GM19351 (cell line): ENCODE data around the gene POLH.
"Not testable (repeated sequence)": the region's sequence is repeated elsewhere in the genome, so short reads cannot be mapped to it uniquely, and the experiment has no call there.

Source experiments
- ATAC-seq: cut with Tn5 transposase; IDR thresholded peaks from one replicate; pipeline ENCODE4 v1.9.1; 2021; ENCODE audit warnings: mild to moderate bottlenecking, moderate library complexity; ENCODE audit not compliant: unreplicated experiment

The POLH gene

DNA sequence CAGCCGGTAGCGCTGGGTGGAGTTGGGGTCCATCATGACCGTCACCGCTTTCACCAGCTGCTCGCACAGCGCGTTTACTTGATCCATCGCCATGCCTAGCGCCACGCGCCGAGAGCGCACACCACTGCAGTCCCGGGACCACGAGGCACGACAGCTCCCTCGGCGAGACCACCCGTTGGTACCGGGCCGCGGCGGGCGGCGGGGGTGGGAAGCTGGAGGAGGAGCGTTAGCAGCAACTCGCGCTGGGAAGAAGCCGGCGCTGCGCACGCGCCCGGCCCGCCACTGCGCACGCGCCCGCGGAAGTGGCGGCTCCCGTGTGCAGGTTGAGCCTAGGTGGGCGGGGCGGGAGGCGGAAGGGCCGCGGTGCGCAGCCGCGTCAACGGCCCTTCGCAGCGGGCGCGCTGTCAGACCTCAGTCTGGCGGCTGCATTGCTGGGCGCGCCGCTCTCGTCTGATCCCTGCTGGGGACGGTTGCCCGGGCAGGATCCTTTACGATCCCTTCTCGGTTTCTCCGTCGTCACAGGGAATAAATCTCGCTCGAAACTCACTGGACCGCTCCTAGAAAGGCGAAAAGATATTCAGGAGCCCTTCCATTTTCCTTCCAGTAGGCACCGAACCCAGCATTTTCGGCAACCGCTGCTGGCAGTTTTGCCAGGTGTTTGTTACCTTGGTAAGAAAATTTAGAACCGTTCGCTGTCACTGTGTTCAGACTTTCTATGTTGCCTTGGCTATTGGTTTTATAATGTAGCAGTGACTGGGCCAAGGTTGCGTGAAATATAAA, at the start of gene POLH, which contains the start of gene XPO5:
Gene POLH (plus strand): TSS at position 414 of the 780 bp plus-strand sequence. CDS start 6,135 bp downstream, outside the sequence.
Gene XPO5 (minus strand): TSS at position 267 of the 780 bp plus-strand sequence. CDS start 174 bp downstream, at position 93.
- peak; percentile 86 for ATAC-seq

- no peak for ATAC-seq
Measured at GRCh38 chr6:43532201-43532600, 43.8 kb upstream of the POLH start.

GRCh38 chr6:43538986-43539385, 37.0 kb upstream of the POLH start:
- ATAC-seq = not testable (repeated sequence)

DNA sequence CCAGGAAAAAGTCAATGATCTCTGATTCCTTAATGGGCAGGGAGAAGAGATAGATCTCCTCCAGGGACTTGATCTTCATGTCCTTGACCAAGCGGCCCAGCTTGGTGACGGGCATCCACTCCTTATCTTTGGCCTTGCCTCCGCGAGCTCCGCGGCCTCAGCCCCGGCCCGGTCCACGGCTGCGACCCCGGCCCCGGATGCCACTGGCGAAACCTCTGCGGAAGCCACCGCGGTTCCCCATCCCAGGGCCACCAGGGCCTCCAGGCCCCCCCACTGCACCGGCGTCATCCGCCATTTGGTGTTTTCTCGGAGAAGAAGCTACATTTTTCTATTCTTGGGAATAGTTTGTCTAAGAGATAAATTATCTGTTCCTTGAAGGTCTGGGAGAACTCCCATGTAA, 36.6 kb upstream of the POLH start:
- ATAC-seq = not testable (repeated sequence)

GRCh38 chr6:43540507-43540906, 35.5 kb upstream of the POLH start:
- ATAC-seq = no peak

DNA sequence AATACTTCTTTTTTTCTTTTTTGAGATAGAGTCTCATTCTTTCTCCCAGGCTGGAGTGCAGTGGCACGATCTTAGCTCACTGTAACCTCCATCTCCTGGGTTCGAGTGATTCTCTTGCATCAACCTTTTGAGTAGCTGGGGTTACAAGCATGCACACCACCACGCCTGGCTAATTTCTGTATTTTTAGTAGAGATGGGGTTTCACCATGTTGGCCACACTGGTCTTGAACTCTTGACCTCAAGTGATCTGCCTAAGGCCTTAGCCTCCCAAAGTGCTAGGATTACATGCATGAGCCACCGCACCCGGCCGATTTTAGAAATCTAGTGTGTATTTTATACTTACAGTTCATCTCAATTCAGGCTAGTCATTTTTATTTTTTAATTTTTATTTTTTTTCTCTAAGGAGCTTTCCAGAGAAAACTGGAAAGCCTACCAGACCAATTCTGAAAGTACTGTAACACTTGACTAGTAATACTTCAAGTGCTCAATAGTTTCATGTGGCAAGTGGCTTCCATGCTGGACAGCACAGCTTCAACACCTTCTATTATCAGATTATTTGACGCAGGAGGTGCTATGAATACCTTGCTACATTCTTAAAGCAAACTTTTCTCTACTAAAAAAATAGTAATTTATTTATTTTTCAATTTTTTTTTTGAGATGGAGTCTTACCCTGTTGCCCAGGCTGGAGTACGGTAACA, 34.1 kb upstream of the POLH start:
- peak; percentile 76 for ATAC-seq

DNA sequence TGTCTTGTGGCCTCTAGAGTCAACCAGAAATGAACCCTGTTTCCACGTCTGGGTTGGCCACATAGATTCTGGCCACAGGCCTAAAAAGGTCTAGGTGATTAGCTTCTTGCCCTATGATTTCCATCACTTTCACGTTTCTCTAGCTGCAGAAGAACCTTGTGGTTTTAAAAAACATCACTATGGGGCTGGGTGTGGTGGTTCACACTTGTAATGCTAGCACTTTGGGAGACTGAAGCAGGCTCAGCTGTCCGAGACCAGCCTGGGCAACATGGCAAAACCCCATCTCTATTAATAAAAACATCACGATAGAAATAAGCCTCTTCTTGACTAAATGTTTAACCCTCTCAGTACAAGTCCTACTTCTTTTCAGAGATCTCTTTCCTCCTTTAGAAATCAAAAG, 31.5 kb upstream of the POLH start:
- no peak for ATAC-seq

DNA sequence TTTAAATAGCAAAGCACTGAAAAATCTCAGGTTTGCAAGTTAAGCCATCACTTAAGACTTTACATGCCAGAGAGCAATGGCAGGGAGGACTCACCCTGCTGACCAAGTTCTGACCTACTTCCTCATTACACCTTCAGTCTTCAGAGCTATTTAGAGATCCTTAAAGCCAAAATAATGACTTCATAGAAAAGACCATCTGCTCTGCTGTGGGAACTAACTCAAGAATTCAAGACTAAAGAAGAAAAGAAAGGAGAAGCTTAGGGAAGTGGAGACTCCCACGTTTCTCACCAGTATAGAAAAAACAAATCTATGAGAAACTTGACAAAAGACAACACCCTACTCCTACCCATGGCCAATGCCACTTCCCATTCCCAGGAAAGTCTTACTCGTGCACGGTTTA, 28.8 kb upstream of the POLH start:
- ATAC-seq = no peak

DNA sequence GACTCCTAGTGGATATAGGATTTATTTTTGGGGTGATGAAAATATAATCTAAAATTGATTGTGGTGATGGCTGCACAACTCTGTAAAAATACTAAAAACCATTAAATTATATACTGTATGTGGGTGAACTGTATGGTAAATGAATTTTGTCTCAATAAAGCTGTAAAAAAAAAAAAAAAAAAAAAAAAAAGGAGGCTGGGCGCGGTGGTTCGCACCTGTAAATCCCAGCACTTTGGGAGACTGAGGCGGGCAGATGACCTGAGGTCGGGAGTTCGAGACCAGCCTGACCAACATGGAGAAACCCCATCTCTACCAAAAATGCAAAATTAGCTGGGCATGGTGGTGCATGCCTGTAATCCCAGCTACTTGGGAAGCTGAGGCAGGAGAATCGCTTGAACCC, 18.4 kb upstream of the POLH start:
- ATAC-seq = not testable (repeated sequence)

DNA sequence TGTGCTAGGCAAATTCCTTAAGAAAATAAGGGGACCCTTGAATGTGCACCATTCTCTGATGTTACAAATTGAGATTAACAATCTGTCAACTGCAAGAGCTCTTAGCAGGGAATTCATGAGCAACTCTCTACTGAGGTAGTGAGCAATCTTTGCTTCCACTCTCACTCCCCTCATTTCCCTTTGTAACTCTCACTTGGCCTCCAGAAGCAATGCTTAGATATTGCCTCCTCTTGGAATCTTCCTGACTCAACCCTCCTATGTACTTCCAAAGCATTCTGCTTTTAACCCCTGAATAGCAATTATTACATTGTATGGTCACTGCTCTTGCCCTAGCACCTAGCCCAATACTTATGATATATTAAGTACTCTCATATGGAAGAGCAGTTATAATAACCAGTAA, 16.7 kb upstream of the POLH start:
- no peak for ATAC-seq

DNA sequence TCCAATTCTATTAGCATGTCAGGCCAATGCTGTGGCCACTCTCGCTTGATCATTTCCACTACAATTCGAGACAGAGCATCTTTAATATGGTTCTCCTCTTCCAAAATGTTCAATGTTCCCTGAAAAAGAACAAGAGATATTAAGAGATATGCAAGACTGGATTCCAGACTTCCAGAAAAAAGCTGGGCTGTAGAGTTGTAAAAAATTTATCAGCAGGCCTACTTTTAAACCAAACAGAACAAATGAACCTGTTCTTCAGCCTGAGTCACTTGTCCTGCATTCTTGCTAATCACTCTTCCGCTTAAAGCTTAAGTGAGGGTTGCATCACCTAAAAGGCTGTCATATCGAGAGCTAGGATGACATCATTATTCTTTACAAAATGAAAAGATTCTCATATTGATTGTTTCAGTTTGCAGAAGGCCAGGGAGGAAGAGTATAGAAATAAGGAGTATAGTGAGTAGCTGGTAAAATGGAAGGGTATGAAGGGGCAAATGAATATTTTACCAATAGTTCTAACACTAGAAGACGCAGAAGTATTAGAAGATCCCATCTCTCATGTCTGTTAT, 5.0 kb upstream of the POLH start:
- ATAC-seq = peak; percentile 35

GRCh38 chr6:43572015-43572414, 4.0 kb upstream of the POLH start:
- ATAC-seq = no peak

DNA sequence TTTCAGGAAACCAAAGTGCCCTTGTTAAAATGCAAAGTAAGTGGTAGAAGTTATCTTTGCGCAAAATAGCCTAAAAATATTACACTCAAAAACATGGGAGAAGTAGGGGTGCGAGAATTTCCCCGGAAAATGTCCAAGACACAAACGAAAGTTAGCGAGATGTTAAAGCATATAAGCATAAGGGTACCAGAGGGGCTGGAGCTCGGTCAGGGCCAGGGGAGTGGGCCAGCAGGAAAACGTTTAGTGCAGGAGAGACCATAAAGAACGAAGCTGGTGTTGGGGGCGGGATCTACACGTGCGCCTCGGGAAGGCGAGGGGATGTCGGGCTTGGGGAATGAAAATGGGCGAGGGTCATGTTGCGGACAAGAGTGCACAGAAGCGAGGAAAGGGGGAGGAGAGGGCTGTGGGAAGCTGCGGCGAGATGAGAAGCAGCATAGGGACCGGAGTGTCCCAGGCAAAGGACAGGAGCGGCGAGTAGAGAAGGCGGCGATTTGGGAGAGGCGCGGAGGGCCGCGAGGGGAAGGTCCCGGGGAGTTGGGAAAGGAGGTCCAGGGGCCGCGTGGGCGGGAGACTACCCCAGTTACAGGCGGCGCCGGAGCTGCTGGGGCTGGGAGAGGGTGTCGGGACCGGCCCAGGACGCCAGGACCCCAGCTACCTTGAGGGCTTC, 747 bp upstream of the POLH start:
- no peak for ATAC-seq

DNA sequence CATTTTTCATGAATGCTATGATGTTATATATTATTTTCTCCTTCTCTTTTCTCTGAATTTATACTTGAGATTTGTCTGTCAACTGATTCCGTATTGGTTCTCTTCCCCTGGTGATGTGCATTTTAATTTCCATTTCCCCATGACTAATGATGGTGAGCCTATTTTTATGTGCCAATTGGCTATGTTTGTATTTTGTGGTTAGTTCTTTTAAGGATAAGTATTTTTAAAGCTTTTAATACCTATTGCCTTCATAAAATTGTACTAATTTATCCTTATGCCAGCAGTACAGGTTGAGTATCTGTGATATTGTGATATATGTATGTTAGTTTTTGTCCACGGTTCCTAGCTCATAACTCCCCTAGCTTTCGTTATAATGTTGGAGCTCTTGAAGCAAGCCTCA, 2.8 kb downstream of the POLH start:
- ATAC-seq = no peak

DNA sequence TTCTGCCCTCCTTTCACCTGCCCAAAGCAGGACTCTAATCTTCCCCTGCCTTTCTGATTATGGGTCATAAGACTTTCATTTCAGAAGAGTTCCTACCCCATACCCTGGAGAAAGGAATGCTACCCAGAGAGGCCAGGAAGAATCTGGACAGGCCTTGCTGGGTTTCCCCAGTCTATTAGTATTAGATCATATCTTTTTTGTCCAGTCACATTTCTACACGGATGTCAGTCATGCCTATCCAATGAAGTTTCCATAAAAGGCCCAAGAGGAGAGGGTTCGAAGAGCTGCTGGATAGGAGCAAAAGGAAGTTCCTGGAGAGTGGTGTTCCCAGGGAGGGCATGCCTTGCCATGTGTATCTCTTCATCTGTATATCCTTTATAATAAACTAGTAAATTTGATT, 3.2 kb downstream of the POLH start:
- no peak for ATAC-seq

DNA sequence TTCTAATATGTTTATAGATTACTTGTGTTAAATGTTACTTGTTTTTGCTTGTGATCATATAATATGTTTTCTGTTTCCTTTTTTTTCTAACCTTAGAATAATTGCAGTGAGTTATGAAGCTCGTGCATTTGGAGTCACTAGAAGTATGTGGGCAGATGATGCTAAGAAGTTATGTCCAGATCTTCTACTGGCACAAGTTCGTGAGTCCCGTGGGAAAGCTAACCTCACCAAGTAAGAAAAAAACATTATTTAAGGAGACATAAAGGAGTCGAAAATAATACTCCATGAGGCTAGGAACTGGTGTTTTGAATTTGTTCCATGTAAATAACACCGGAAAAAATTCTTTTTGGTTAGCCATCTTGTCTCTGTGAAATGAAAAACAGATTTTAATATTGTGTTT, 6.9 kb downstream of the POLH start:
- no peak for ATAC-seq

GRCh38 chr6:43584892-43585570, 9.0 kb downstream of the POLH start:
- ATAC-seq = no peak

- ATAC-seq = no peak
Measured at GRCh38 chr6:43588194-43588593, 12.2 kb downstream of the POLH start.

DNA sequence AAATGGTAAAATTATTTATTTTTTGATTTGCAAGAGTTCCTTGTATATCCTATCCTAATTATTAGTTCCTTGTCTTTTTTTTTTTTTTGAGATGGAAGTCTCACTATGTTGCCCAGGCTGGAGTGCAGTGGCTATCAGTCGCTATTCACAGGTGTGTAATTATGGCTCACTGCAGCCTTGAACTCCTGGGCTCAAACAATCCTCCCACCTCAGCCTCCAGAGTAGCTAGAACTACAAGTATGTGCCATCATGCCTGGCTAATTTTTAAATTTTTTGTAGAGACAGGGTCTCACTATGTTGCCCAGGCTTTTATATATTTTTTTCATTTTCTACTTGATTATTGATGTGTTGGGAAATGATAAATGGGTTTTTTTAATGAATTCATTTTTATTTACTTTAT, 13.6 kb downstream of the POLH start:
- ATAC-seq = not testable (repeated sequence)

DNA sequence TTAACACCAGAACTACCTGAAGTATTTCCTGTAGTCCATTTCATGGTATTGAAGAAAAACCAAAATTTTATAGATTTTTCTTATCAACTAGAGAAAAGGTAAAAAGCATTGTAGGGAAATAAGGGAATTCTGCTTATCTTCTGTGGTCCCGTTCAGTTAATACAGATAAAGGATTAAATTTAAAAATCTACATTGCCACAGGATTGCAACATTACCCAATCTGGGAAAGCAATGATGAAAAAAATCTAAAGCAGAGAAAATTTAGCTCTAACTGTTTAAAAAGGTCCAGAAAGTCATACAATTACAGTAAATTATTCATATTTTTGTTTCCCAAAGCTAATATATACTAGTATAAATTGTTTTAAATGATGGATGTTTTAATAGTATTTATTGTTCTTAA, 18.0 kb downstream of the POLH start:
- no peak for ATAC-seq

- no peak for ATAC-seq
Measured at GRCh38 chr6:43600595-43600994, 24.6 kb downstream of the POLH start.
